ENCODE data around the gene PLCL2.

DNA sequence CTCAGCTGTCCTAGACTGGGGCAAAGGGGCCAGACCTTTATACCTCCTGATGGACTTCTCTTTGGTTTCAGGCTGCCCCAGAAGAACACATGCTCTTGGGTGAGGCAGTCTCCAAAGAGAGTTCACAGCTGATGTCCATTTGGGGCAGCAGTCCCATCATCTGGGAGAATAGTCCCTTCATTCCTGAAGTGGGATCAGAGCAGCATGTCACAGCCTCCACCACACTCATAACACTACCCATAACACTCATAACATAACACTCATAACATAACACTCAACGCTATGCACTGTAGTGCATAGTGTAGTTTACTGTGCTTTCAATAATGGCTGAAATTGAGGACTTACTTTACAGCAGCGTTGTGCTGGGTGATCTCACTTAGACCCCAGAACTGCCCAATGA lies 36.7 kb upstream of the PLCL2 start:
- TF ChIP-seq, protein P1, sequence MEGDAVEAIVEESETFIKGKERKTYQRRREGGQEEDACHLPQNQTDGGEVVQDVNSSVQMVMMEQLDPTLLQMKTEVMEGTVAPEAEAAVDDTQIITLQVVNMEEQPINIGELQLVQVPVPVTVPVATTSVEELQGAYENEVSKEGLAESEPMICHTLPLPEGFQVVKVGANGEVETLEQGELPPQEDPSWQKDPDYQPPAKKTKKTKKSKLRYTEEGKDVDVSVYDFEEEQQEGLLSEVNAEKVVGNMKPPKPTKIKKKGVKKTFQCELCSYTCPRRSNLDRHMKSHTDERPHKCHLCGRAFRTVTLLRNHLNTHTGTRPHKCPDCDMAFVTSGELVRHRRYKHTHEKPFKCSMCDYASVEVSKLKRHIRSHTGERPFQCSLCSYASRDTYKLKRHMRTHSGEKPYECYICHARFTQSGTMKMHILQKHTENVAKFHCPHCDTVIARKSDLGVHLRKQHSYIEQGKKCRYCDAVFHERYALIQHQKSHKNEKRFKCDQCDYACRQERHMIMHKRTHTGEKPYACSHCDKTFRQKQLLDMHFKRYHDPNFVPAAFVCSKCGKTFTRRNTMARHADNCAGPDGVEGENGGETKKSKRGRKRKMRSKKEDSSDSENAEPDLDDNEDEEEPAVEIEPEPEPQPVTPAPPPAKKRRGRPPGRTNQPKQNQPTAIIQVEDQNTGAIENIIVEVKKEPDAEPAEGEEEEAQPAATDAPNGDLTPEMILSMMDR (IDR thresholded peaks at IDR 0.05; ENCODE audit: low read length): no peak
- TF ChIP-seq EZH2 (optimal IDR thresholded peaks at IDR 0.05; ENCODE audit: low read depth, low read length): no peak
- no peak for TF ChIP-seq EZH2phosphoT487 (IDR thresholded peaks at IDR 0.05; ENCODE audit: low read length)
